ENCODE data around the gene HOXA10. TPM values are rescaled to one million over a fixed set of nuclear protein-coding genes. Genes with fewer than 3 reads are reported as not detected.

The HOXA10 gene
- total and polyA plus RNA-seq, 4 donors, result 0.03 to 0.70 (median 0.13) TPM

DNA sequence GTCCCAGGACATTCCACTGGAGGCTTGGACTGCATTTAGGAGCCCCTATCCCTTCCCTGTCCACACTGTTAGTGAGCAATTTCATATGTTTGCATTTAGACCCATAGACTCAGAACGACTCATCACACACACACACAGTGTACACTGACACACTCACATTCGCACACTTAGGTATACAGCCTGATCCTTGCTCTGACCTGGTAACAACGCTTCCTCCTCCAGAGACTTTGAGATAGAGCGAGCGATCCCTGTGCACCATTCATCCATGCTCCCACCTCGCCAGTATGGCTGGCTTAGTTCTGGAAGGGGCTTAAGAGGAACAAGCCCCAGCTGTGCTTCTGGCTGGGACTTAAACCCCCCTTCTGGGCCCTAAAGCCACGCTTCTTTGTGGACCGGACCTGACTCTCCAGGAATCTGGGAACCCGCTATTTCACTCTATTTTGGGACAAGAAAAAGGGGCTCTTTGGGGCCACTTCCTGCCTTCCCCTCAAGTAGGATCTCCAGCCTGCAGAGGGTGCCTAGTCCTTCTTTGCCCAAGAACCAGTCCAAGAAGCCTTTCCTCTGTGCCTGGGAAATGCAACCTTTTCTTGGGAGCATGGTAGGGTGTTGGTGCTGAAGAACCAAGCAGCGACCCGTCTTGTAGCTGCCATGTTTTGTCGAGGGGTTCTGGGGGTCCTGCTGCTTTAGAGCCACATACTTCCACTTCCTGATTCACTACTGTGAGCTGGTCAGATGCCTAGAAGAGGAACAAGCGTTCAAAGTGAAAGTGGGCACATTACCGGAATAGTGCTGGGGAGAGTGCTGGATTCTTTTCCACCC lies 26.9 kb upstream of the HOXA10 start:
- Histone ChIP-seq H3K4me3 (ENCODE audit: low read depth in 1 of 3, low read length in 3 of 3) (peak overlapping the region in 1 of 3 donors; percentile 46), H3K4me1 (ENCODE audit: control insufficient read depth in 4 of 4, insufficient read depth in 4 of 4, low read length in 3 of 4) (peaks cover 19 to 37% (median 31%) of the 10 kb centered on the region in 4 donors)

GRCh38 chr7:27199849-27200760 lies 26.0 kb upstream of the HOXA10 start, which contains the start of gene HOXA13:
HOXA13 (minus strand) TSS chr7:27200091; CDS start chr7:27200077, 14 bp downstream.
- TF ChIP-seq SP1 (IDR thresholded peaks at IDR 0.05) (no peak), ATF3 (IDR thresholded peaks at IDR 0.05) (no peak), HNF4A (conservative IDR thresholded peaks at IDR 0.05) (no peak), YY1 (IDR thresholded peaks at IDR 0.05) (no peak), GABPA (IDR thresholded peaks at IDR 0.05 in 1 of 2, conservative IDR thresholded peaks at IDR 0.05 in 1 of 2) (no peak), NR2F2 (IDR thresholded peaks at IDR 0.05) (no peak), HNF4G (IDR thresholded peaks at IDR 0.05) (no peak), RXRA (IDR thresholded peaks at IDR 0.05) (no peak), JUND (IDR thresholded peaks at IDR 0.05) (no peak)
- TF ChIP-seq, protein P1, sequence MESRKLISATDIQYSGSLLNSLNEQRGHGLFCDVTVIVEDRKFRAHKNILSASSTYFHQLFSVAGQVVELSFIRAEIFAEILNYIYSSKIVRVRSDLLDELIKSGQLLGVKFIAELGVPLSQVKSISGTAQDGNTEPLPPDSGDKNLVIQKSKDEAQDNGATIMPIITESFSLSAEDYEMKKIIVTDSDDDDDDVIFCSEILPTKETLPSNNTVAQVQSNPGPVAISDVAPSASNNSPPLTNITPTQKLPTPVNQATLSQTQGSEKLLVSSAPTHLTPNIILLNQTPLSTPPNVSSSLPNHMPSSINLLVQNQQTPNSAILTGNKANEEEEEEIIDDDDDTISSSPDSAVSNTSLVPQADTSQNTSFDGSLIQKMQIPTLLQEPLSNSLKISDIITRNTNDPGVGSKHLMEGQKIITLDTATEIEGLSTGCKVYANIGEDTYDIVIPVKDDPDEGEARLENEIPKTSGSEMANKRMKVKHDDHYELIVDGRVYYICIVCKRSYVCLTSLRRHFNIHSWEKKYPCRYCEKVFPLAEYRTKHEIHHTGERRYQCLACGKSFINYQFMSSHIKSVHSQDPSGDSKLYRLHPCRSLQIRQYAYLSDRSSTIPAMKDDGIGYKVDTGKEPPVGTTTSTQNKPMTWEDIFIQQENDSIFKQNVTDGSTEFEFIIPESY (IDR thresholded peaks at IDR 0.05), result no peak
- Histone ChIP-seq H3K9ac (ENCODE audit: low read depth in 1 of 2, low read length in 2 of 2) (no peak within 1 kb of the TSS), H3K4me3 (ENCODE audit: low read depth in 1 of 3, low read length in 3 of 3) (peak within 1 kb of the TSS in 1 of 3 donors; percentile 46), H3K9me3 (ENCODE audit: control insufficient read depth in 4 of 4, low read length in 3 of 4) (peaks cover 0 to 4% (median 0%) of the 10 kb centered on the region in 4 donors), H3K4me1 (ENCODE audit: control insufficient read depth in 4 of 4, insufficient read depth in 4 of 4, low read length in 3 of 4) (peaks cover 19 to 34% (median 28%) of the 10 kb centered on the region in 4 donors), H3K36me3 (ENCODE audit: control insufficient read depth in 4 of 4, insufficient read depth in 3 of 4, low read depth in 1 of 4, low read length in 3 of 4) (no peaks in the 10 kb centered on the region), H3K27ac (ENCODE audit: low read depth in 1 of 2, low read length in 2 of 2) (no peak within 1 kb of the TSS), H3K27me3 (ENCODE audit: control insufficient read depth in 4 of 4, insufficient read depth in 4 of 4, low read length in 3 of 4) (peaks cover 7 to 50% (median 29%) of the 10 kb centered on the region in 4 donors)
- DNase-seq (ENCODE audit: low spot score), result no peak
- WGBS, result 3% methylated on average over 99 of the region's 99 CpGs

More for the DNA sequence above, 26.9 kb upstream of the HOXA10 start:
- no peak for DNase-seq (ENCODE audit: low spot score)
- Histone ChIP-seq H3K36me3 (ENCODE audit: control insufficient read depth in 4 of 4, insufficient read depth in 3 of 4, low read depth in 1 of 4, low read length in 3 of 4) (no peaks in the 10 kb centered on the region), H3K9me3 (ENCODE audit: control insufficient read depth in 4 of 4, low read length in 3 of 4) (peaks cover 0 to 9% (median 0%) of the 10 kb centered on the region in 4 donors), H3K27me3 (ENCODE audit: control insufficient read depth in 4 of 4, insufficient read depth in 4 of 4, low read length in 3 of 4) (peaks cover 5 to 51% (median 29%) of the 10 kb centered on the region in 4 donors), H3K9ac (ENCODE audit: low read depth in 1 of 2, low read length in 2 of 2) (no peak overlapping the region), H3K27ac (ENCODE audit: low read depth in 1 of 2, low read length in 2 of 2) (no peak overlapping the region)
- no peak for TF ChIP-seq FOXA1 (IDR thresholded peaks at IDR 0.05)
- TF ChIP-seq ATF3 (IDR thresholded peaks at IDR 0.05), result no peak
- 14% methylated on average over 14 of the region's 14 CpGs for WGBS
